G401.6 (cell line): Measurements from ENCODE around the gene MYOF.
"Not testable (repeated sequence)": the region's sequence is repeated elsewhere in the genome, so short reads cannot be mapped to it uniquely, and the experiment has no call there.

Experiments used
- FAIRE-seq: peaks from 2 replicates; lab custom pipeline; 2012; peaks lifted over from hg19 to GRCh38; lab: Jason Lieb, UNC

The MYOF gene

GRCh38 chr10:93420944-93421825 is 60.9 kb downstream of the MYOF start:
- no peak for FAIRE-seq

- FAIRE-seq = no peak
Measured at GRCh38 chr10:93420091-93420490, 62.0 kb downstream of the MYOF start.

GRCh38 chr10:93419016-93419415 is 63.1 kb downstream of the MYOF start:
- not testable (repeated sequence) for FAIRE-seq

GRCh38 chr10:93417921-93418320 is 64.2 kb downstream of the MYOF start:
- no peak for FAIRE-seq

- no peak for FAIRE-seq
Measured at GRCh38 chr10:93417266-93417665, 64.9 kb downstream of the MYOF start.

GRCh38 chr10:93416824-93417223 is 65.3 kb downstream of the MYOF start:
- FAIRE-seq = no peak

GRCh38 chr10:93415693-93416092 is 66.4 kb downstream of the MYOF start:
- FAIRE-seq = no peak

GRCh38 chr10:93413252-93413689 is 68.9 kb downstream of the MYOF start:
- FAIRE-seq = no peak

GRCh38 chr10:93412801-93413200 is 69.3 kb downstream of the MYOF start:
- FAIRE-seq = no peak

- no peak for FAIRE-seq
Measured at GRCh38 chr10:93410697-93411348, 71.3 kb downstream of the MYOF start.

- no peak for FAIRE-seq
Measured at GRCh38 chr10:93408783-93409182, 73.4 kb downstream of the MYOF start.

- FAIRE-seq = no peak
Measured at GRCh38 chr10:93406364-93407145, 75.6 kb downstream of the MYOF start.

GRCh38 chr10:93404048-93404354 is 78.1 kb downstream of the MYOF start:
- FAIRE-seq = no peak

GRCh38 chr10:93403152-93404047 is 78.7 kb downstream of the MYOF start:
- FAIRE-seq = no peak

- no peak for FAIRE-seq
Measured at GRCh38 chr10:93402192-93402591, 79.9 kb downstream of the MYOF start.

GRCh38 chr10:93398528-93398927 is 83.6 kb downstream of the MYOF start:
- FAIRE-seq = no peak

GRCh38 chr10:93397020-93397419 is 85.1 kb downstream of the MYOF start:
- peak; percentile 67 for FAIRE-seq

GRCh38 chr10:93393211-93393610 is 88.9 kb downstream of the MYOF start:
- no peak for FAIRE-seq

GRCh38 chr10:93392121-93392520 is 90.0 kb downstream of the MYOF start:
- no peak for FAIRE-seq

- no peak for FAIRE-seq
Measured at GRCh38 chr10:93390306-93391090, 91.6 kb downstream of the MYOF start.
